ENCODE measurements around the gene JARID2. TPM values are rescaled to one million over a fixed set of nuclear protein-coding genes. Genes with fewer than 3 reads are reported as not detected.

Gene JARID2
- polyA plus RNA-seq, 3 donors = 2.0 to 7.0 (median 3.8) TPM

- 94 to 97% (median 96%) methylated on average over 29 of the region's 29 CpGs for WGBS, 3 donors
- H3K27ac ChIP-seq (ENCODE audit: low read depth, low read length) = no peak overlapping the region
Observed at GRCh38 chr6:15516923-15517560, 271.2 kb downstream of the JARID2 start.

DNA sequence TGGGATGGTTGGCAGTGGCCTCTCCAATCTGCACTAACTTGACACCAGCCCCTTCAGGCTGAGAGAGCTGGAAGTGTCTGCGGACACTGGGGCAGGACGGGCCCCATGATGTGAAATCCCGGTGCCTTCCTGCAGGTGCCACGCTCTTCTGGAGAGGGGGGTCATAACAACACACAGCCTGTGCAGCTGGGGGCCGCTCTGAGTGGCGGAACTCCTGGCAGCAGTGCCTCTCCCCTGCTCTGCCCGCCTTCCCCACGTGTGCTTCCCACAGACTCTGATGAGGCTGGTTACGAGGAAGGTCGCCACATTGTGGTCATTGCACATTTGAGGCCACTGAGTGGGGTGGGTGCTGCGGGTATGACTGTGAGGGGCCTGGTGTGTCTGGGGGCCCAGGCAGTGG is 271.7 kb downstream of the JARID2 start:
- 90 to 95% (median 92%) methylated on average over 11 of the region's 11 CpGs for WGBS, 3 donors

DNA sequence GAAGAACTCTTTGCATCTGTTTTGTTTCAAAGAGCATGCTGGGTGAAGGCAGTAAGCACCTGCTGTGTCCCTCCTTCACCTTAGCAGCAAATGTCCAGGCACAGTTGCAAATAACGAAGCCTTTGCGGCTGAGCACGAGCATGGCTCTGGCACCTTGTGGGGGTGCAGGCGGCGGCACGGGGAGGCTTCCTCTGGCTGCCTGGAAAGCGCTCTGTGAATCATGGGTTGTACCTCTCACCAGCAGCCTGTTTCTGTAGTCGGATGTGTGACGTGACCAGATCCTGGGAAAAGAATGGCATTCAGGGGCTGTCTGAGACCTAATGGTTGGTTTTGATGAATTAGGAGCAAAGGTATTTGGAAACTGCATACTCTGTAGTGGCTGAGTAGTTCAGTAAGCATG is 272.2 kb downstream of the JARID2 start:
- no peak overlapping the region for H3K27ac ChIP-seq (ENCODE audit: low read depth, low read length)
- 96 to 97% (median 97%) methylated on average over 9 of the region's 9 CpGs for WGBS, 3 donors

More for the DNA sequence above, 271.7 kb downstream of the JARID2 start:
- H3K27ac ChIP-seq (ENCODE audit: low read depth, low read length) = no peak overlapping the region

- H3K27ac ChIP-seq (ENCODE audit: low read depth, low read length) = no peak overlapping the region
- WGBS, 3 donors = 94 to 99% (median 98%) methylated on average over 10 of the region's 10 CpGs
Observed at GRCh38 chr6:15518878-15519277, 273.0 kb downstream of the JARID2 start.

GRCh38 chr6:15519681-15520080 is 273.8 kb downstream of the JARID2 start:
- WGBS, 3 donors = 84 to 89% (median 85%) methylated on average over 6 of the region's 6 CpGs
- H3K27ac ChIP-seq (ENCODE audit: low read depth, low read length) = no peak overlapping the region

DNA sequence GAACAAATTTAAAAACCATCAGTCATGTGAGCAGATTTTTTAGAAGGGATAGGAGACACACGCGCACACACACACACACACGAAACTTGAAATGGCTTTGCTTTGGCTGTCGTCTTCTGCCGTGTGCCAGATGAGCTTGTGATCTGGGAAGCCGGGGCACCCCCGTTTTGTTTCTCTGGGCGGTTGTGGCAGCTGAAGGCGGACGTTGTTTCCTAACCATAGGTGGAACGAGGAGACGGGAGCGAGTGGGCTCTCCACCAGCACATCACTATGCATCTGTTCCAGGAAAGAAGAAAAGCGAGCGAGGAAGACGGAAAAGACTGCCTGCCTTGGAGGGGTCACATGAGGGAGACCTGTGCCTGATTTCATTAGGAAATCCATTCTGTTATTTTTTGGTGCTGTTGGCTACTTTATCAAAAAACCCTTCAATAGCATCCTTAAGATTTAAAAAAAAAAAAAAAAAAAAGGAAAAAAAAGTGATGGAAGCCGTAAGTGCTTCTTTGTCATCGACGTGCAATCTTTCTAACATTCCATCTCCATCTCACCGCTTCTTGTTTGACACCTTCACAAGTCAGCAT is 274.8 kb downstream of the JARID2 start:
- WGBS, 3 donors = 94 to 98% (median 95%) methylated on average over 20 of the region's 20 CpGs
- no peak overlapping the region for H3K27ac ChIP-seq (ENCODE audit: low read depth, low read length)

DNA sequence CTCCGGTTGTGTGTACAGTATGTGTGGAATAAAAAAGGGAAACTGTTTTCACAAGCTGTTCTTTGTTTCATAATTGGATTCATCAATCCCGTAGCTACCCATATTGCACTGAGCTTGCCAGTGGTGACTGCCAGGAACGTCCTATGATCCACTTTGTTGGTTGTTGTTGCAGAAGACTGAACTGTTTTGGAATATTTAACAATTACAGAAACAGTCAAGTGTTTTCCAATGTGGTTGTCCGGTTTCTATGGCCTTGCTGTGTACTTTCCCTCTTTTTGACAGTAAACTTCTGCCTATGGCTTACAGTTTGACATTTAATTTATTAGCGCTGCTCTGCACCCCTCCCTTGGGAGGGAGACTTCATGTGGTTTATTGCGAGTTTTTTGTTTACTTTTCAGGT is 275.7 kb downstream of the JARID2 start:
- no peak overlapping the region for H3K27ac ChIP-seq (ENCODE audit: low read depth, low read length)
- 47 to 82% (median 48%) methylated on average over 6 of the region's 6 CpGs for WGBS, 3 donors

- H3K27ac ChIP-seq (ENCODE audit: low read depth, low read length) = no peak overlapping the region
- 90 to 91% (median 90%) methylated on average over 9 of the region's 9 CpGs for WGBS, 3 donors
Observed at GRCh38 chr6:15522026-15522425, 276.2 kb downstream of the JARID2 start.

DNA sequence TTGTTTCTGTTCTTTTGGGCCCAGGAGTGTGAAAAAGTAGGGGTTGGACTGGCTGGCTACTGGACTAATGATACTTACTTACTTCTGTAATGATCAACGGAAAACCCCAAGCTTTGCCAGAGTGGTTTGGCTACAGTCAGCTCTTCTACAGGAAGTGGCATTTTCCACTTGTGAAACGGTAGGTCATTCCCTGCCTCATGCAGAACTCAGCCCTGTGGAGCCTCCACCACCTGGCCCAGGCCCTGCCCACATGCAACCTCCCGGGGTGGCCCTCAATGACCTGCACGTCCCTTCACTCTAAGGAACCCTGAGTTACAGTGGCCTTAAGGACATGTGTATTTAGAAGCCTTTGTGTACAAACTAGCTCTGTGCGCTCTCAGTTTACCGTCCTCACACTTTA is 276.6 kb downstream of the JARID2 start:
- WGBS, 3 donors = 56 to 78% (median 71%) methylated on average over 6 of the region's 6 CpGs
- no peak overlapping the region for H3K27ac ChIP-seq (ENCODE audit: low read depth, low read length)

DNA sequence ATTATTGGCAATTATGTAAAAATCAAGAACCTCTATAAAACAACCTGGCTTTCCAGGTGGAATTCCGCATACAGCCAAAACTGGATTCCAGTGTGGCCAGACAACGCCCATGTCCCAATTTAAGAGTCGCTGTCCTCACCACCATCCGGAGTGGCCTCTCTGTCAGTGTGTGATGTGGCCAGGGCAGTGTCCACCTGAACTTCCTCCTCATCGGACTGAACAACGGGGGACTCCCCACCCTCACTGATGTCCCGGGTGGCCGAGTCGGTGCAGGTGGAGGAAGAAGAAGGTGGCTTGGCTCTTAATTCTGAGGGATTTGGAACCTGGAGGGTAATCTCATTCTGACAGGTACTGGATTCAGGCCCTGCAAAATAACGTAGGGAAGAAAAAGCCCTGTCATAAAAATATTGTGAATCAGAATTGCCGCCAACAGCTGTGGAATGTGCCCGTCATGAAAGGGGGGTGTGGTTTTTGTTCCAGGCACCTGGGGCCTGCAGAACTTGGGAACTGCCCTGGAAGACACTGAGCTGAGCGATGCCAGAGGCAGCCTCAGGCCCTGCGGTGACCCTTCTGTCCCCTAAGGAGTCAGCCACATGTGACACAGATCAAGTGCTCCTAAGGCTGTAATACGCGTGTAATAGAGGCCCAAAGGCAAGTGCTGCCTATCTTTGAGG is 277.1 kb downstream of the JARID2 start:
- no peak overlapping the region for H3K27ac ChIP-seq (ENCODE audit: low read depth, low read length)
- 88 to 89% (median 89%) methylated on average over 16 of the region's 16 CpGs for WGBS, 3 donors

DNA sequence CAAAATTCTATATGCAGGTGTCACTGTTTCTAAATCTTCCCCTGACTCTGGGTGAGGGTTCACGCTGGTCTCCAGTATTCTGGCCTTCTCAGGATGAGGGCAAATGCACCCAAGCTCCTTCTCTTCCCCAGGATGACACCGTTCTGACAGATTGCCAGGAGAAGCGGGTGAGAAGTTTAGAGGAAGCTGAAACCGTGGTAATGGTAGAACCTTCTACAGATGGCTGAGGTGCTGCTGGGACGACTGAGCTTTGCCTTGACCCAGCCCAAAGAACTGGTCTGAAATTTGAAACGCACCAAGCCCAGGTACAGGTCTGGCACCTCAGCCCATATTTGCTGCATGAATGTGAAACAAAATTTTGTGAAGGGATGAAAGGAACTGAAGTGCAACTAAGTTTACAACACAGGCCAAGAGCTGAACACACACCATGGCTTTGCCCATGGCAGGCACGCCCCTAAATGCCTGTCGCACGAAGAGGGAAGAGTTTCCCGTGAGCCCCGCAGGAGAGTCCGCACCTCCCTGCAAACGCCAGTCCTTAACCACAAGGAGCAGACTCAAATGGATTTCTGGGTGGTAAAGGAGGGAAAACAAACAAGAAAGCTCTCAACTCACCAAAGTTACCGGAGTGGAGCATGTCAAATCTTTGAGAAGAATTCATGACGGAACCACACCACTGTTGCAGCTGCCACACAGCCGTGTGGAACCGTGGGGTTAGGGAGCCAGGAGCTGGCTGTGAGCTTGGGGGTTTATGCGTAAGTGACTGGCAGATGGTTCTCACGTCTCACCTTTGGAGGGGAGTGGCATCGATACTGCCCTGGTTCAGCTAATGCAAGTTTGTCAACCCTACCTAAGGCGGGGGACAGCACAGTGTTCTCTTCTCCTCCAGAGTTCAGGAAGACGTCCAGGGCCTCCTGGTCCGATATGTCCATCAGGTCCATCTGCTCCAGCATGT is 278.1 kb downstream of the JARID2 start:
- 93 to 97% (median 95%) methylated on average over 23 of the region's 23 CpGs for WGBS, 3 donors
- no peak overlapping the region for H3K27ac ChIP-seq (ENCODE audit: low read depth, low read length)

DNA sequence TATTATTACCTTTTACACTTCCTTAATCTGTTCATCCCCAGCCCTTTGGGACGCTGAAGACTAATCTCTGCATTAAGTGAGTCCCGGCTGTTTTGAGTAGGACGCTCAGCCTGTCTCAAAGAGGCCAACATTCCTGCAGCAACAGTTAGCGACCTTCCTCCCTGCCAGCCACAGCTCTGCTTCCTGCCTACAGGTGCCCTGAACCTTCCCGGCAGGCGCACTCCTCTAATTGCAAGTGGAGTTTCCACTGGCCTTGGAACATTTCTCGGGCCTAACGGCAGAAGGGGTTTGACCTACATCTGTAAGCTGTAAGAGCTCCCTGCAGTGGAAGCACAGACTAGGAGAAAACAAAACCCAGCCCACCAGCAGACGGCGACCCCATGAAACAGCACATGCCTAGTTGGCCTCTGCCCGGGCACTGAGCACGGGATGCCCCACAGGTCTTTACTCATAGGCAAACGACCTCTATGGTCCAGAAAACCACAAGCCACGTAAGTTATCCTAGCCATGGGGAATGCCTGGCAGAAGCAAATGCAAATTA is 279.1 kb downstream of the JARID2 start:
- no peak overlapping the region for H3K27ac ChIP-seq (ENCODE audit: low read depth, low read length)

GRCh38 chr6:15526212-15526701 is 280.4 kb downstream of the JARID2 start:
- H3K27ac ChIP-seq (ENCODE audit: low read depth, low read length) = no peak overlapping the region
- WGBS, 3 donors = 87 to 96% (median 96%) methylated on average over 13 of the region's 13 CpGs

More for the DNA sequence above, 279.1 kb downstream of the JARID2 start:
- 96 to 97% (median 96%) methylated on average over 14 of the region's 14 CpGs for WGBS, 3 donors

GRCh38 chr6:15527838-15528617 is 282.2 kb downstream of the JARID2 start:
- H3K27ac ChIP-seq (ENCODE audit: low read depth, low read length) = no peak overlapping the region
- 91 to 98% (median 97%) methylated on average over 12 of the region's 12 CpGs for WGBS, 3 donors

GRCh38 chr6:15528870-15529269 is 283.0 kb downstream of the JARID2 start:
- 98 to 99% (median 99%) methylated on average over 9 of the region's 9 CpGs for WGBS, 3 donors
- H3K27ac ChIP-seq (ENCODE audit: low read depth, low read length) = no peak overlapping the region

GRCh38 chr6:15530411-15530810 is 284.5 kb downstream of the JARID2 start:
- no peak overlapping the region for H3K27ac ChIP-seq (ENCODE audit: low read depth, low read length)
- WGBS, 3 donors = 84 to 89% (median 87%) methylated on average over 10 of the region's 10 CpGs

- 89 to 96% (median 95%) methylated on average over 7 of the region's 7 CpGs for WGBS, 3 donors
- H3K27ac ChIP-seq (ENCODE audit: low read depth, low read length) = no peak overlapping the region
Observed at GRCh38 chr6:15531973-15532372, 286.1 kb downstream of the JARID2 start.

Measured in adipose tissue (tissue), 3 donors.